Measurements from ENCODE around the gene NRG3.

DNA sequence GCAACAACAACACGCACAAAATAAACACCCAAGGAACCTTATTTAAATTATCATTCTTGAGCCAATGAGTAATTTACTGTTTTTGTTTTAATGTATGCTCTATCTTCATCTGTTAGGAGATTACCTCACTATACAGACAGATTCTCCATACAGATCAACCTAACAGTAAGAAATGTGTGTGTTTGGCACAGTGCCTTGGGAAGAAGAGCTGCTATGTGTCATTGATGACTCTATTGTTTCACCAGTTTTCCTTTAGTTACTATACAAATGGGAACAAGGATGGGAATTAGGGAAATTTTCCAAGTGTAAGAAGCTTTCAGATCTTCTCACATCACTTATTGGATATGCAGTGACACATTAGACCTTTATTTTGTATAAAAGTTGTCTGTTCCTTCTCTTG is 640.3 kb downstream of the NRG3 start:
- TF ChIP-seq, protein P1, sequence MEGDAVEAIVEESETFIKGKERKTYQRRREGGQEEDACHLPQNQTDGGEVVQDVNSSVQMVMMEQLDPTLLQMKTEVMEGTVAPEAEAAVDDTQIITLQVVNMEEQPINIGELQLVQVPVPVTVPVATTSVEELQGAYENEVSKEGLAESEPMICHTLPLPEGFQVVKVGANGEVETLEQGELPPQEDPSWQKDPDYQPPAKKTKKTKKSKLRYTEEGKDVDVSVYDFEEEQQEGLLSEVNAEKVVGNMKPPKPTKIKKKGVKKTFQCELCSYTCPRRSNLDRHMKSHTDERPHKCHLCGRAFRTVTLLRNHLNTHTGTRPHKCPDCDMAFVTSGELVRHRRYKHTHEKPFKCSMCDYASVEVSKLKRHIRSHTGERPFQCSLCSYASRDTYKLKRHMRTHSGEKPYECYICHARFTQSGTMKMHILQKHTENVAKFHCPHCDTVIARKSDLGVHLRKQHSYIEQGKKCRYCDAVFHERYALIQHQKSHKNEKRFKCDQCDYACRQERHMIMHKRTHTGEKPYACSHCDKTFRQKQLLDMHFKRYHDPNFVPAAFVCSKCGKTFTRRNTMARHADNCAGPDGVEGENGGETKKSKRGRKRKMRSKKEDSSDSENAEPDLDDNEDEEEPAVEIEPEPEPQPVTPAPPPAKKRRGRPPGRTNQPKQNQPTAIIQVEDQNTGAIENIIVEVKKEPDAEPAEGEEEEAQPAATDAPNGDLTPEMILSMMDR (IDR thresholded peaks at IDR 0.05), result no peak
- TF ChIP-seq POLR2A (IDR thresholded peaks at IDR 0.05) (no peak), EP300 (IDR thresholded peaks at IDR 0.05) (no peak)

All from ovary (tissue), 3 donors.